GM19351 (cell line): ENCODE results near the gene TCERG1L.
"Not testable (repeated sequence)": the region's sequence is repeated elsewhere in the genome, so short reads cannot be mapped to it uniquely, and the experiment has no call there.

ENCODE experiments used
- ATAC-seq: cut with Tn5 transposase; IDR thresholded peaks from one replicate; pipeline ENCODE4 v1.9.1; 2021; ENCODE audit warnings: mild to moderate bottlenecking, moderate library complexity; ENCODE audit not compliant: unreplicated experiment

Gene TCERG1L

DNA sequence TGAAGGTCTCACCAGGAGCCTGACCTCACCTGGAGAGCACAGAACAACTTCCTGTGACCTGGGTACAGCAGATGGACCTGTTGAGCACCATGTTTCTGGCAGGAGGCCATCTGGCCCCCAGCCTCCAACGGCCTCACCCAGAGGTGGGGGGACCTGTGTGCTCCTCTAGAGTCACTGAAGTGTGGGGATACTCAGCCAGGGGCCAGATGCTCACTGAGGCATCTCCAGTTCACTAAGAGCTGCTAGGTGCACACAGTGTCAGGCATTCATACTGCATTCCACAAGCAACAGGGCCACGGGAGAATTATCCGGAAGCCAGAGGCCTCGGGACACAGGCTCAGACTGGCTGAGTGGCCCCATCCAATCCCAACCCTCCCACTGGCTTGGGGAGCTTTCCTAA lies 161.4 kb downstream of the TCERG1L start:
- no peak for ATAC-seq

DNA sequence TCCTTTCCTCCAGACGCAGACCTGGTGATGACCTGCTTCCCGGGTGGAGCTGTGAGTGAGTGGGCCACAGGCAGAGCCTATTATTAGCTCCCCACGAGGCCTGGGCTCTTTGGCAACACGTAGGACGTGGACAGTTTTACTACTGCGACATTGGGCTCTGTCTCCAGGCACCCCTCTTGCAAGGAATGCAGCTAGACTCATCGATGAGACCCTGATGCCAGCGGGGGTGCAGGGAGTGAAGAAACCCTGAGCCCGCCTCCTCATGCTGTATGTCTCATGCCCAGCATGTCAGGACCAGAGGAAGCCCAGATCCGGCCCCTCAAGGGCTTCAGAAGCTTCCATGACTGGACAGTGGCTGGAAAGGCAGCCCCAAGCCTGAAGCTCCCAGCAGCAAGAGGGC lies 161.9 kb downstream of the TCERG1L start:
- ATAC-seq = no peak

DNA sequence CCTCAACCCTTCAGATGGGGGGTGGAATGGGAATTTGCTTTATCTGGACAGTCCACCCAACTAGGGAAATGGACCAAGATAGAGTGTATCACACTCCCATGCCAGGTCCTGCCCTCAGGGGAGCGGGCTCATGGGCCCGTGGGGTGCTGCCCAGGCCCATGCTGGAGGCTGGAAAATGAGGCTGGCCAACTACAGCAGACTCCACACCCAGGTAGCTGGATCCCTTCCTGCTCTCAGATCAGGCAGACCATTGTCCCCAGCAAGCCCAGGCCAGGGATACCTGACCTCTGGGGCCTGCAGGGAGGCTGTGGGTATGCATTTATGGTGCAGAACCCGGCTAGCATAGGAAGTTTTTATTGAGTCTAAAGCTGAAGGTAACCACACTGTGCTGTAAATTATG lies 162.4 kb downstream of the TCERG1L start:
- no peak for ATAC-seq

DNA sequence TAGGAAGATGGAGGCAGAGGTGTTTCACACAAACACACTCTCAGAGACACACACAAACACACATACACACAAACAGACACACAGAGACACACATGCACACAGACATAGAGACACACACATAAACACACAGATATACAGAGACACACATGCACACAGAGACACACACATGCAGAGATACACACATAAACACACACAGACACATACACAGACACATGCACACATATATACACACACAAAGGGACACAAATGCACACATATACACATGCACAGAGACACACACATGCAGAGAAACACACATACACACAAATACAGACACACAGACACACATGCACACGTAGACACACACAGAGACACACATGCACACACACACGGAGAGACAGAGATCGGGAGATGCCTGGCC lies 163.3 kb downstream of the TCERG1L start:
- no peak for ATAC-seq

DNA sequence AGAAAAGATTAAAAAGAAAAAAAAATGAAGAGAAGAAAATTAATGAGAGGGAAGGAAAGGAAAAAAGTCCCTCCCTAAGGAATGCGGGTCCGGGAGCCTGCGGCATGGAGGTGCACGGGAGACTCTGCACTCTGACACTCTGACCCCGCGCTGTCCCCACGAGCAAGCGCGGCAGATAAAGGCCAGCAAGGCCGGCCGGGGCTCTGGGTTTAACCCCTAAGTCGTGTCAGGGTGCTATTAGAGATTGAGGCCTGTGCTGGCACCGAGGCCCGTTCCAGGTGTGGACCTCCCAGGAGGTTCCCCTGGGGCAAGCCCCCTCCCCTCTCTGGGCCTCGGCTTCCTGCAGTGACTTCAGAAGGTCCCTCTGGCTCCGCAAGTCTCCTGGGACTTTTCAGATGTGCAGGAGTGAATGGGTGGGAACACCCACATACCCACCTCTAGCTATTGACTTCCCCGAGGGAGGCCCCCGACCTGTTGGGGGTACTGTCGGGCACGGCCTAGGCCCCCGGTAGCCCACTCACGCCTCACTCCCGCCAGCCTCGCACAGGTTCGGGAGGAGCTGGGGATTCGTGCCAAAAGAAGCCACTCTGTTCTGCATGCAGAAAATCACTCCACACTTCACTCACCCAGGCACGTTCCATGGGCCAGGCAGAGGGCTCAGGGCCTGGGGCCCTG lies 164.1 kb downstream of the TCERG1L start:
- no peak for ATAC-seq

DNA sequence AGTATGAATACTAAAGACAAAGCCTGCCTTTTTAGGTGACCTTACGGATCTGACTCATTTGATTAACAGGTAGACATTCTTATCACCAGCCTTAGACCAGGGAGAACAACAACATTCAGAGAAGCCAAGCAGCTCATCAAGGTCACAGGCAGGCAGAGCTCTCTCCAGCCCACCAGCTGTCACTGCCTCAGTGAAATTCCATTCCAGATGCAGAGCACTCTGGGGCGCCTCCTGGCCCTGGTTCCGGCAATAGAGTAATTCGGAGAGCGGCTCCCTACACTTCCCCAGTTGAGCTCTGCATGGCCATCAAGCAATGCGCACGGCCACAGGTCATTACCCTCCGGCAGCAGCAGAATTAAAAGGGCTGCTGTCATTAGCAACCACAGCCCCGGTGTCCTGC lies 164.7 kb downstream of the TCERG1L start:
- ATAC-seq = no peak

DNA sequence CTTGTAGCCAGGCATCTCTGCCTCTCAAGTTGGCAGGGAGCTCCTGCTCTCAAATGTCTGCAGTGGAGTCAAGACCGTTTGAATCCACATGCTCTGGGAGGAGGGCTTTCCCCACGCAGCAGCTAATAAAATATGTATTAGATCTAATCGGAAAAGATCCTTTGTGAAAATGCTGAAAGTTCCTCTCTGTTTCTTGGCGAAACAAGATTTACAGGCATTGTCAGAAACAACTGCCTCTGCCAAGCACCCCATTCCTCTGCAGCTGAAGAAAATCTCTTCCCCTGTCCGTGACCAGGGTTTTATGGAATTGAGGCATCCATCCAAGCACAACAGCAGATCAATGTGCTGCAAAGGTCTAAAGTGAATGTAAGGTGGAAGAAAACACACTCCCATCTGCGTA lies 165.8 kb downstream of the TCERG1L start:
- ATAC-seq = no peak

DNA sequence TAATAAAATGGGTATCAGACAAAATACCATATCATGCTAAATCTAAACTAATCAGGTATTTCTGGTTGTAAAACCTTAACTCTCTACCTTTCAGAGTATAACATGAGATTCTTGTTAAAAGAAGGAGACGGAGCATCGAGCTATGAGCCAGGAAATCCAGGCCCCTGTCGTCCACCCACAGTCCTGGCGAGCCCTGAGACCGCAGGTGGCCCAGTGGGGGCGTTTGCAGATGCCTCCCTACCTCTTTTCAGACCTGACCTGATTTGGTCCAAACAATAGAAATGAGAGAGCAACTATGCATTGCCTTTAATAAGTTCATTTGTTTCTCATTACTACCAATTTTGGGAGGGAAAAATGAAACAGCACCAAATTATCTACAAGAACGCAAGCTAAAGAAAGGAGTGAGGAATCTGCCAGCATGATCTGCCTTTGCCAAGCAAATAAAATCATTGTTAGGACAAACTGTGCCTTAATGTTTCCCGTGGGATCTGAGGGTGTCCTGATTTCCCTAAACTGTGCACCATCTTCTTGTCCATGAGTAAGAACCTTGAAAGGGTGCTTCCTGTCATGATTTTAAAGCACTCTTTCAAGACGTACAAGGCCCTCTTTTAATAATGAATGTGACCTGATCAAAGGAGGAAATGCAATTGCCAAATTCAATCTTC lies 166.7 kb downstream of the TCERG1L start:
- no peak for ATAC-seq

DNA sequence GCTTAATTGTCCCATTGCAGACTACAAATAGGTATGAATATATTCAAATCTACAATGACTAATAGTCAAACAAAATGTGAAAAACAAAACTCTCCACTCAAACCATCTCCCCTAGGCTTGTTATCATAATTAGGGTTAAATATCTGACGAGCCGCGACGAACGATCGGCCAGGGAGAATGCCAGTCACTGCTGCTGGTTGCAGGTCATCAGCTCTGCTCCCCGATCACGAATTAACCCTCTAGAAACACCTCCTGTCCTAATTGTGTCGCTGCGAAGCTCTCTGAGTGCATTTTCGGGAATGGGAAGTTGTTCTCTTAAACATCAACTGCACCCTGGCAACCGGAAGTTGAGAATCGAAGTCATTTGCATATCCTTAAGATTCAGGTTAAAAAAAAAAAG lies 167.3 kb downstream of the TCERG1L start:
- no peak for ATAC-seq

DNA sequence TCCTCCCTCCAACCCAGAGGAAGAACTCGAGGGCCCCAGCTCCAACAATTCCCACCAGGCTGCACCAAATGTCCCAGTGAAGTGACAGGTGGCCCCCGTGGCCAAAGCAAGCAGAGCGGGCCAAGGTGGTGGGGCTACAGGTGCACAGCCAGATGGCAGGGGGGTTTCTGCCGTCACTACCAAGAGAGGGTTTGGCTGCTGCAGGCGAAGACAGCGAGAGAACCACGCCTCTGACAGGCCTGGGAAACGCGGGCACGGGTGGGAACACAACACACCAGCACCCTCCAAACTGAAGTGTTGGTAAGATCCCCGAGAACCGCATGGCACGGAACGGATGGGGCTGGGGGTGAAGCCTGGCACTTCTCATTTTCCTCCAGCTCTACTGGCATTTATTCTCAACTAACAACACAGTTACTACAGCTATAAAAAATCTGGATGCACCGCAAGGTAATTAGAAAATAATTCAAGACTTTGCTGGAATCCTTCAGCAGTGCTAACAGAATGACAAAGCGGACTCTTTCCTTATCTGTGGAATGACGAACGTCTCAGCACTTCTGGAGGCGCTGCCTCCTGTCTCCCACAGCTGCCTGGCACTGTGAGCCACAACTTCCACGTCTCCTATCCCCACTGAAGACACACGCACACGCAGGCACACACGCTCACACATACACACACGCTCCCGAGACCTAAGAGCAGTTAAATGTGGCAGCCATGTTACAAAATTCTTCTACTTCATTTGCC lies 167.9 kb downstream of the TCERG1L start:
- ATAC-seq = no peak

DNA sequence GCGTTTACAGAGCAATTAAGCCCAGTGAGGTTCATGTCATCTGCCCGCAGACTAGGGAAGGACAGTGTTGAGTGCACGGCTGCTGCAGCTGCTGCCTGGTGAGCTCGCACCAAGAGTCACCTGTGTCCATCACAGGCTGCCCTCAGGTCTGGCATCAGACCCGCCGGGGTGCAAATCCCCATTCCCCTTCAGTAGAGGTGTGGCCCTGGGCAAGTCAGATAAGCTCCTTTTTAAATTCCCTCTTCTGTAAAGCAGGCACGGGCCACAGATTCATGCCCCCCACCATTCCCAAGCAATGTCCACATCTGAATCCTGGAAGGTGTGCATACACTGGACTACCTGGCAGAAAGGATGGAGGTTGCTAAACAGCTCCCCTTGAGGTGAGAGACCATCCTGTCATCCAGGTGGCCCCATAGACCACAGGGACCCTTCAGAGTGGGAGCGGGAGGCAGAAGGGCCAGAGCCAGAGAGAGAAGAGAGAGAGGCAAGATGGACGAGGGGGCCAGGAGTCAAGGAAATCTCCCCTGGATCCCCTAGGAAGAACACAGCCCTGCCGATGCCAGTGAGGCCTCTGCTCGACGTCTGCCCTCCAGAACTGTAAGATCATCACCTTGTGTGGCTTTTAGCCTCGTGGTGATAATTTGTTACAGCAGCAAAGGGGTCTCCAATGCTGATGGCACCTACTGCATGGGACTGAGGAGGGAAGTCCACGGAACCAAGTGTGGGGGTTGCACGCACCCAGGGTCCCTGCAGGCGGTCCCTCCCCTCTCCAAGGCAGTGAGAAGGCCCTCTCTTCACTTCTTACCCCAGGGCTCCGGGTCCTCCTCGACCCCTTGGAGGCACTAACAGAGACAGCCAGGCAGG lies 168.8 kb downstream of the TCERG1L start:
- no peak for ATAC-seq

DNA sequence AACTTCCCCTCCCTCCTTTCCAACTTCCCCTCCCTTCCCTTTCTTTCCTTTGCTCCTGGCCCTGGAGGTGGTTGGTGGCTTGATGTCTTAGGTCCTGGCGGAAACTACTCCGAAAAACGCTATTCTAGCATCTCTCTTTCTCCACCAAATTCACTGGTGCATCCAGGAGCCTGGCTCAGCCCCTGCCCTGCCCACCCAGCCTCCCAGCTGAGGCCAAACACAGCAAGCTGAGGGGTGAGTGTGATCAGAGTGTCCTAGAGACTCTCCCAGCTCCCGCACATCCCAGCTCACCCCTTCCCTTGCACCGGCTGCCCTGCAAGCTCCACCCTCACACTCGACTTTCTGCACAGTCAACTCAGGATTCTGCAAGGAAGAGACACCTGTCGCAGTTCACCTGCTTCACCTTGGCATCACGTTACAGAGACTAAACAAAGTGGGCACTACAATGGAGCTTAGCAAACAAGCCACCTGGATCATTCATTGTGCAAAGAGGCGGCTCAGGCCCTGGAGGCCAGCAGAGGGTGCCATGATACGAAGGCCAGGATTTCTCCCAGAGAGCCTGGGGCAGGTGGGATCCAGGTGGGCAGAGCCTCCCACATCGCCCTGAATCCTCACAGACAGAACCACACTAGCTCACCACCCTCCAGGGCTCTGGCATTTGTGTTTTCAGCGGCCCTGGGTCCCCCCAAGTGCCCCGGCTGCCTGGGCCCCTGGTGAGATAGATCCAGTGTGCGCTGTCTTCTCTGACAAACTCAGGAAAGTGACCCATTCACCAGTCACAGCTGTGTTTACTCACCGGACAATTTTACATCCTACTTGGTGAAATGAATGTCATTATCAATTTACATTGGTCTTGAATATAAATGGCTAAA lies 169.6 kb downstream of the TCERG1L start:
- ATAC-seq = no peak

DNA sequence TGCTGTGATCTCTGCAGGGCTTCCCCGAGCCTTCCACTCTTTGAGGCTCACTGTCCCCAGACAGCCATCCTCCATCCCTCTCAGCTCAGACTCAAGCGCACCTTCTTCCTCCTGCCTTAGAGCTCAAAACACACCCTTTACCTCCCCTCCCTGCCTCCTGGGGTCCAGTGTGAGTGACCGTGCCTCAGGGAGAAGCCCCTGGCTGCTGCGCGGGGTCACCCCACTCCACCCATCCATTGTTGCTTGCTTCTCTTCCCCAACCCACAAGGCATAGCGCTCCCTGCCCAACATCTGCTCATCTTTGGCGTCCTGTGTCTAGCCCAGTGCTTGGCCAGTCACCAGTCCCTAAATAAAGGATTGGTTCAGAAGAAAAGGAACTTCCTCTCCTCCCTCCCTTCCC lies 170.3 kb downstream of the TCERG1L start:
- ATAC-seq = no peak

DNA sequence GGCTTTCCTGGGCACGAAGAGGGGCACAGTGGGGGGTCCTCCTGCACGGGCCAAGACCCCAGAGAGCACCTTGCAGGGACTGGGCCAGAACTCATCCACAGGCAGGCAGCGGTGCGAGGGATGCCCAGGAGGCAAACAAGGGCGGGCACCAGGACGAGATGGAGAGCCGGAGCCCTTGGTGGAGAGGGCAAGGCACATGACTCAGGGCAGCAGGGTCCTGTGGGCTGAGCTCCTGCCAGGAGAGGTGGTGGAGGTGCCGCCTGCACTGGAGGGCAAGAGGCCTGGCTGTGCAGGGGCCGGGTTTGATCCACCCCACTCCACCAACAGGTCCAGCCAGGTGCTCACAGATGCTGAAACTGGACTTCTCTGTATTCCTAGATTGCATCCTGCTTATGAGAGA lies 170.9 kb downstream of the TCERG1L start:
- ATAC-seq = no peak

DNA sequence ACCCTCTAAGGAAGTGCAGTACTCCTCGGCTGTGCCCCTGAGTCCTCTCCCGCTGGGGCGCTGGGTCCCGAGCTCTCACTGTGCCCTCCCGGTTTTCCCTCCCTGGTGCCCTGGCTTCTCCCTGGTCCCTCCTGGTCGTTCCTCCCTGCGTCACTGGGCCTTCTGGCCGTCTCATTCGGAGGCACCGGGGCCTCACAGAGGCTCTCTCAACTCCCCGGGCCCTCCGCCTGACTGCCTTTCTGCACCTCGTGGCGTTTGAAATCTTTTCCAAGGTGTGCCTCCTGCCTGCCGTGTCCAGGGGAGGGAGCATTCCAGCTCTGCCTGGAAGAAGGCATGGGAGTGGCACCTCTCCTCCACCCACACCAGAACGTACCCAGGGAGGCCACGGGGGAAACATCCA lies 174.3 kb downstream of the TCERG1L start:
- ATAC-seq = no peak

DNA sequence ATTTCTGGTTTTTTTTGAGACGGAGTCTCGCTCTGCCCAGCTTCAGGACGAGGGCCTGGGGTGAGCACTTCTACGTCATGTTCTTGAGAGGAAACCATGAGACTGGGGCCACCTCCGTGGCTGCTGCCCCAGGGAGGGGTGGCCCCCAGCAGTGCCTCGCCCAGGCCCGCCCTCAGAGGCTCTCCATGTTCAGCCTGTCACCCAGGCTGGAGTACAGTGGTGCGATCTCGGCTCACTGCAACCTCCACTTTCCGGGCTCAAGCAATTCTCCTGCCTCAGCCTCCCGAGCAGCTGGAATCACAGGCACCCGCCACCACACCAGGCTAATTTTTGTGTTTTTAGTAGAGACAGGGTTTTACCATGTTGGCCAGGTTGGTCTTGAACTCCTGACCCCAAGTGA lies 175.2 kb downstream of the TCERG1L start:
- not testable (repeated sequence) for ATAC-seq

DNA sequence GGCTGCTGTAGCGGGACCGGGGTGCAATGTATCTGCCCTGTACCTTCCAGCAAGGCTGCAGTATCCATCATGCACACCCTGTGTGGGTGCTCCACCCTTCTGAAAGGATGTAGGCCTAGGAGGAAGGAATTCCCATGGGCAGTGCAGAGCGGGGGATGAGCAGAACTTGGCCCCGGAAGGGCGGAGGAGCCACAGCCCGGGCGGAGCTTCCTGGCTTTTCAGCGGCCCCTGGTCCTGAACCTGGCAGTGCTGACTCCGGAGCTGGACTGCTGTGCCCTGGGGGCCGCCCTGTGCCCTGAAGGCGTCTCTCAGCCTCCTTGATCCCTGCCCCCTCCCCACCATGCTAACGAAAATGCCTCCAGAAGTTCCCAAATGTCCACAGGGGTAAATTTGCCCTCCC lies 175.8 kb downstream of the TCERG1L start:
- ATAC-seq = no peak

DNA sequence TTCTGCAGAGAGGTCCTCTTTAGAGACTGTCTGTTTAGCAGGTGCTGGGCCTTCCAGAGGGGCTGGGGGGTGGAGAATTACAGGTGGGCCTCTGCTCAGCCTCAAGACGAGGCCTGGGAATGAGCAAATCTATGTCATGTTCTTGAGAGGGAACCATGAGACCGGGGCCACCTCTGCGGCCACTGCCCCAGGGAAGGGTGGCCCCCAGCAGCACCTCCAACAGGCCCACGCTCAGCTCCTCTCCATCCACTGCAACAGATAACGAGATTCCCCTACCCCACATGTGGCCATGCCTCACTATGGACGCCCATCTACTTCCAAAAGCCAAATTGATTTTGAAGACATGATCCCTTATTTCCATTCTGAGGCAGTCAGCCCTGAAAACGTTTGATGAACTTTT lies 176.9 kb downstream of the TCERG1L start:
- no peak for ATAC-seq

DNA sequence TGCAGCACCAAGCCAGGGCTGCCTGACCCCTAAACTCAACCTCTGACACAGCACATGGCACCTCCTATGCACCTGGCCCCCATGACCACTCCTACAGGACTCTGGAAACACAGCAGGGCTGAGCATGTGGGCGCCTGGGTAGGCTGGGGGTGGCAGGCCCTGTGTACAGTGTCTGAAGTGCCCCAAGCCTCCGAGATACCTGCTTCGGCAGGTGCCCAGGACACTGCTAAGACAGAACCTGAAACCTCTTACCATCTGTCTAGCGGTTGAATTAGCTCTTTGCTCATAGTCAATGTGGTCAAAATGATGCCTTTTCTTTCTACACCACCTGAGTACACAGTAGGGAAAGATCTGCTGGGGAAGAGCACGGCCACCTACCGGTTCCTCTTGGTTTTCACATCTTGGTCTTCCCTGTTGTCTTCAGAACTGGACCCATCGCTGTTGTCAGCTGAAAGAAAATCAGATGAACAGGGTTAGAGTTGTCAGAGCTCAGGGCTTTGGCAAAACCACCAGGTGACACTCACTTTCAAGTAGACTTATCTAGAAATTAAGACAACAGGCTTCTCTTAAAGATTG lies 177.4 kb downstream of the TCERG1L start:
- no peak for ATAC-seq

DNA sequence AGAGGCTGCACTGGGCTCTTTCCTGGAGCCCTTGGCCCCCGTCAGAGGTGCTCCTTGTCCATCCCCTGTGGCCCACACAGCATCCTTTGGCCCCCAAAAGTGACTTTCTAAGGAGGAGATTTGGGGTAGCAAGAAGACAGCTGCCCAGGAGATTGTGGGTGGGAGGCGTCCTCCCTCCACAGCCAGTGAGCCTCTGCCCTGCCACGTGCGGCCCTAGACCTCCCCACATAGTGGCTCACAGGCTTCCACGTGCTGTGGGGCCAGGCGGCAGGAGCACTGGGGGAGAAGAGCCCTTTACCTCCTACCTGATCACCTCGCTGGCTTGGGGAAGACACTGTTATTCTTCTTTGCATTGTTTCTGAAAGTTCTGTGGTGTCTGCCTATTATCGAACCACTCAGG lies 178.8 kb downstream of the TCERG1L start:
- no peak for ATAC-seq
